T-helper 1 cell (primary cell): ENCODE measurements around the gene DDX56.

ENCODE experiments used
- DNase-seq, 5 donors: peaks; one replicate each; pipeline ENCODE4 v3.0.0-alpha.2; 2012 to 2020

Gene DDX56

GRCh38 chr7:44534087-44534486 lies 39.6 kb downstream of the DDX56 start:
- DNase-seq: no peak

GRCh38 chr7:44533301-44534055 lies 40.2 kb downstream of the DDX56 start:
- no peak for DNase-seq

- no peak for DNase-seq
These were observed 42.0 kb downstream of the DDX56 start for GRCh38 chr7:44531421-44532380.

- no peak for DNase-seq
These were observed 42.7 kb downstream of the DDX56 start for GRCh38 chr7:44530990-44531389.

DNA sequence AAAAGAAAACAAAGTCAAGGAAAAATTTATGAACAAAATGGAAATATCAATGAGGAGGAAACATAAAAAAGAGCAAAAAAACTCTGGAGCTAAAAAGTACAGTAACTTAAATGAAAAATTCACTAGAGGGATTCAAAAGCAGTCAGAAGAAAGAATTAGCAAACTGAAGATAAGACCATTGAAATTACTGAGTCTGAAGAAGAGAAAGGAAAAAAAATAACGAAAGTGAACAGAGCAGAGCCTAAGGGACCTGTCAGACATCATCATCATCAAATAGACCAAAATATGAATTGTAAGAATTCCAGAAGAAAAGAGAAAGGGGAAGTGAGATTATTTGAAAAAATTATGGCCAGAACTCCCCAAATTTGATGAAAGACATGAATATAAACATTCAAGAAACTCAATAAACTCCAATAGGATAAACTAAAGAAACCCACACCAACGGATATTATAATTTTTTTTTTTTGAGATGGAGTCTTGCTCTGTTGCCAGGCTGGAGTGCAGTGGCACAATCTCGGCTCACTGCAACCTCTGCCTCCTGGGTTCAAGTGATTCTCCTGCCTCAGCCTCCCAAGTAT lies 48.8 kb downstream of the DDX56 start:
- DNase-seq: no peak

GRCh38 chr7:44522315-44522714 lies 51.4 kb downstream of the DDX56 start:
- no peak for DNase-seq

DNA sequence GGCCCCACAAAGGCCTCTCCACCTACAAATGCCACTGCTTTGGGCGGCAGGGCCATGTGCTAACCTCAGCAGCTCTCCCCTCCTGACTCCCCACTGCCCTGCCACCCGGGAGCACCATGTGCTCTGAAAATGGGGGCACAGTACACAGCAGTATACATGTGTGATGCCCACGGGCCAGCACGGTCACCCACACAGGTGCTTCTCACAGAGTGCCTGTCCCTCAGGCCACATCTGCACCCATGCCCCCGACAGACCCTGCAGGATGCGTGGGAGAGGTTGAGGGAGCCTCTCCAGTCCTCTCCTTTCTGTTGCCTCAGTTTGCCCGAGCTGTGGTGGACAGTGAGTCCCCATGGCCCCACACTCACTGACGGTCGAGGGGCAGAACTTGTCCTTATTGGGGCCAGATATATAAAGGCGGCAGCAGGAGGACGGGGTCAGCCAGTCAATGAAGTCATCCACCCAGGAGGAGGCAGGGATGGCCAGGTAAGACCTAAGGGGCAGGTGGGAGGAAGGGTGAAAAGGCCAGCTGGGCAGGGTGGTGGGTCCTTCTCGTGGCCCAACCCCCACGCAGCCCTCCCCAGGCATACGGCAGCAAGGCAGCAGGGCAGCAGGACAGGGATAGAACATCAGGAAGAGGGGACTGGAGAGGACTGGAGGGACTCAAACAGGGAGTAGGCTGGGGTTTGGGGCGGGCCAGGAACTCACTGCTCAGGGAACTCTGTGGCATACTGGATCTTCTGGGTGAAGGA lies 52.2 kb downstream of the DDX56 start:
- no peak for DNase-seq

GRCh38 chr7:44520574-44520973 lies 53.1 kb downstream of the DDX56 start:
- DNase-seq: no peak

DNA sequence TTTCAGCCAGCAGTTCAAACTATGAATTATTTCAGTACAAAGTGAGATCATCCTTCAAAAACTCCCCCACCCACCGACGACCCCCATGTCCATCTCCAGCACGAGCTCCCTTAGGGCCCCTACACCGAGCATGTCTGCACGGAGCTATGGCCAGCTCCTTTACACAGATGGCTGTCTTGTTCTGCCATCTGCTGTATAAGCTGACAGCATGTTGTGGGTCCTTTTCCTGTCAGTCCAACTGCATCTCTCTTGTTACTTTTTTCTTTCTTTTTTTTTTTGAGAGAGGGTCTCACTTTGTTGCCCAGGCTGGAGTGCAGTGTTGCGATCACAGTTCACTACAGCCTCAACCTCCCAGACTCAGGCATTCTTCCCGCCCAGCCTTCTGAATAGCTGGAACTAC lies 54.2 kb downstream of the DDX56 start:
- no peak for DNase-seq

DNA sequence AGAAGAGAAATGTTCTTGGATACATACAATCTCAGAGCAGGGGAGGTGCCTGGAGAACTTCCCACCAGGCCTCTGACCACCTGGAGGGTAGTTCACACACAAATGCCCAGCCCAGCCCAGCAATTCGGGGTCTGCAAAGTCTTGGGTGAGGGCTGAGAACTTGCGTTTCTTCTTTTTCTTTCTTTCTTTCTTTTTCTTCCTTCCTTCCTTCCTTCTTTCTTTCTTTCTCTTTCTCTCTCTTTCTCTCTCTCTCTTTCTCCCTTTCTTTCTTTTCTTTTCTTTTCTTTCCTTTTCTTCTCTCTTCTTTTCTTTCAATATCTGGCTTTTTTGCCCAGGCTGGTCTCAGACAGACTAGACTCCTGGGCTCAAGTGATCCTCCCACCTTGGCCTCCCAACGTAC lies 54.9 kb downstream of the DDX56 start:
- no peak for DNase-seq

GRCh38 chr7:44517175-44517574 lies 56.5 kb downstream of the DDX56 start:
- no peak for DNase-seq
